Astrocyte of the cerebellum (primary cell): ENCODE results near the gene ZBTB16.

ENCODE experiments used
- DNase-seq: peaks from one replicate; pipeline ENCODE4 v3.0.0-alpha.2; 2011; ENCODE audit warnings: low read depth
- H3K4me3 ChIP-seq: 2 replicates; pipeline ENCODE4 v1.5.1; 2011; ENCODE audit warnings: mild to moderate bottlenecking, low read depth, low read length, moderate library complexity
- CTCF ChIP-seq: IDR thresholded peaks from 2 replicates; pipeline ENCODE4 v1.5.1; 2012; ENCODE audit warnings: low read length, low read depth, moderate library complexity, mild to moderate bottlenecking; ENCODE audit errors: missing control alignments
- in situ Hi-C: cut with HindIII; loops from 2 replicates; pipeline ENCODE4 v1.10.0; 2017; ENCODE audit warnings: low sequenced_read_pairs

Gene ZBTB16

GRCh38 chr11:114279792-114280546 is 220.5 kb downstream of the ZBTB16 start:
- no peak for TF ChIP-seq CTCF
- no peak overlapping the region for H3K4me3 ChIP-seq
- no peak for DNase-seq
- in situ Hi-C loops: no loop called here

DNA sequence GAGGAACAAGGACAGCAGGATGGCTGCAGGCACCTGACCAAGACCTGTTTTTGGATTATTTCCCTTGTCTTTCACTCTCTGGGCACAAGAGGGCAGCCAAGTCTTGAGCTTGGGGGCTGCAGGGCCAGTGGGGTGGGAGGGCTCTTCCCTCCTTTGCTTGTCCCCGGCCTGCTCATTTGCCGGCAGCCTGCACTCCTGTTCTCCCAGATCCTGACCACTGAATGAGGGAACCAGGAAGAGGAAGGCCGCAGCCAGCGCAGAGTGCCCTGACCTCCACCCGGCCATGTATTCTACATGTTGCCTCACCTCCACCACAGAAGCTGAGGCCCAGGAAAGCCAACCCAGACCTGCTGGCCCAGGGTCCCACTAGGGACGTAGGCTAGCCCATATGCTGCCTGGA is 221.2 kb downstream of the ZBTB16 start:
- H3K4me3 ChIP-seq: no peak overlapping the region
- in situ Hi-C loops: no loop called here
- DNase-seq: peak; percentile 81
- peak; percentile 78 for TF ChIP-seq CTCF

- in situ Hi-C loops: no loop called here
- no peak for TF ChIP-seq CTCF
Observed at GRCh38 chr11:114281388-114281956, 222.0 kb downstream of the ZBTB16 start.

DNA sequence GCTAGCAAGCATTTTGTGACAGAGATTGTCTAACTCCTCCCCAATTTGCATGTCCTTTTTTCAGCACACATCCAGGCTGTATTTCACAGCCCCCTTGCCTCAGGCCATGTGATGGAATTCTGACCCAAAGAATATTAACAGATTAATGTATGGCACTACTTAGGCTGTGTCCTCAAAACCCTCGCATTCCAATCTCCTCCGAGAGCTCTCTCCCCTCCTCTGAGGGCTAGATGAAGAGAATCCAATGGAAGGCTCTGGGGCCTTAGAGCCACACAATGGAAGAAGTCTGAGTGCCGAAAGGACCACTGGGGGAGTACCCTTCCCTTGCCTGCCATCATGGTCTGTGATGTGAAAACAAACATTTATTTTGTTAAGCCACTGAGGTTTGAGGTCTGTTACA is 223.0 kb downstream of the ZBTB16 start:
- DNase-seq: no peak
- H3K4me3 ChIP-seq: no peak overlapping the region
- TF ChIP-seq CTCF: no peak
- in situ Hi-C loops: no loop called here

More at GRCh38 chr11:114281388-114281956, 222.0 kb downstream of the ZBTB16 start:
- DNase-seq: no peak
- H3K4me3 ChIP-seq: no peak overlapping the region

GRCh38 chr11:114283422-114283821 is 223.9 kb downstream of the ZBTB16 start:
- no peak overlapping the region for H3K4me3 ChIP-seq
- no peak for DNase-seq
- TF ChIP-seq CTCF: no peak
- in situ Hi-C loops: no loop called here

DNA sequence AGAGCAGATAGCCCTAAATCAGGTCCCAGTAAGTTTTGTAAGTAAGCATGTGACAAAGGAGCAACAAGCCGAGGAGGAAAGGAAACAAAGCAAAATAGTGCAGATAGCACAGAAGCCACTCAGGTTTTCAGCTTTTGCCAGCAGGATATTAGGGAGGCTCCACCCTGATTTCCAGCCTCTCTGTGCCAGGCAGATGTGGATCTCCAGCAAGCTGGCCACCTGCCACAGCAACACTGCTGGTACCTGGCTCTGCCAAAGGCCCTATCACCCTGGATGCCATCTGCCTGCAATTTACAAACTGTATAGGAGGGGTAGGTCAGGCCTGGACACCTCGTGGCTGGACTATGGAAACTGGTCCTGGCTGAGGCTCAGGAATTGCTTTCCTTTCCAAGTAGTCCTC is 224.5 kb downstream of the ZBTB16 start:
- DNase-seq: no peak
- no peak for TF ChIP-seq CTCF
- in situ Hi-C loops: no loop called here
- no peak overlapping the region for H3K4me3 ChIP-seq
